Natural killer cell (primary cell): ENCODE data around the gene MAT2B. TPM values are rescaled to one million over a fixed set of nuclear protein-coding genes. Genes with fewer than 3 reads are reported as not detected.

Experiments
- ATAC-seq, 3 donors: fragments of 150-1000 bp in 2 of 3; fragments of 200-7000 bp in 1 of 3; cut with Tn5 transposase; 1 replicate in 1 of 3; 2 replicates in 2 of 3; pipeline ENCODE4 v1.10.0; 2021; ENCODE audit warnings: mild to moderate bottlenecking in 2 of 3, moderate library complexity in 2 of 3
- DNase-seq, 2 donors: peaks; one replicate each; pipeline versions ENCODE4 v3.0.0 to v3.0.0-alpha.2; 2013 to 2021; ENCODE audit warnings: mixed read lengths in 1 of 2
- H3K27ac ChIP-seq: one replicate; pipeline ENCODE4 v1.5.1; 2013; ENCODE audit warnings: mild to moderate bottlenecking, low read length
- H3K27me3 ChIP-seq: one replicate; pipeline ENCODE4 v1.6.1; 2013; ENCODE audit warnings: low read length; ENCODE audit not compliant: control insufficient read depth, insufficient read depth
- H3K36me3 ChIP-seq: one replicate; pipeline ENCODE4 v1.6.1; 2013; ENCODE audit warnings: low read length; ENCODE audit not compliant: control insufficient read depth, insufficient read depth
- H3K4me1 ChIP-seq: one replicate; pipeline ENCODE4 v1.6.1; 2013; ENCODE audit warnings: low read length; ENCODE audit not compliant: control insufficient read depth, insufficient read depth
- H3K4me3 ChIP-seq: one replicate; pipeline ENCODE4 v1.5.1; 2013; ENCODE audit warnings: low read length
- H3K9me3 ChIP-seq: one replicate; pipeline ENCODE4 v1.6.1; 2013; ENCODE audit warnings: low read length; ENCODE audit not compliant: control insufficient read depth, insufficient read depth
- H3K27ac Mint-ChIP-seq, 2 donors: one replicate each; pipeline ENCODE4 v1.8.0; 2022; ENCODE audit warnings: mild to moderate bottlenecking in 2 of 2, mixed read lengths in 2 of 2, moderate library complexity in 1 of 2
- H3K27me3 Mint-ChIP-seq, 2 donors: one replicate each; pipeline ENCODE4 v1.8.0; 2022; ENCODE audit warnings: low read depth in 2 of 2, mixed read lengths in 2 of 2
- H3K36me3 Mint-ChIP-seq: one replicate; pipeline ENCODE4 v1.8.0; 2022; ENCODE audit warnings: mixed read lengths
- H3K4me1 Mint-ChIP-seq, 2 donors: one replicate each; pipeline ENCODE4 v1.8.0; 2022; ENCODE audit warnings: mixed read lengths in 2 of 2
- H3K4me3 Mint-ChIP-seq: one replicate; pipeline ENCODE4 v1.8.0; 2022; ENCODE audit warnings: mild to moderate bottlenecking, moderate library complexity, mixed read lengths
- H3K9me3 Mint-ChIP-seq, 2 donors: one replicate each; pipeline ENCODE4 v1.8.0; 2022; ENCODE audit warnings: mixed read lengths in 2 of 2
- WGBS: methylation state at CpG from one replicate; pipeline ENCODE4 v1.1.7; 2013; ENCODE audit warnings: missing lambda C conversion rate; ENCODE audit not compliant: insufficient coverage; 5-methylcytosine and 5-hydroxymethylcytosine counted together
- intact Hi-C: fragments of 100-400 bp; cut with micrococcal nuclease; formaldehyde crosslinking; loops from one replicate; pipeline ENCODE4 v1.14.2; 2022
- total RNA-seq, 4 donors: library from RNA; stranded (reverse); fragments of 120-200 nt in 1 of 4; gene quantifications; one replicate each; pipeline versions ENCODE4 v1.2.3 to v1.2.4, GENCODE V29; 2013 to 2022
- TF ChIP-seq, protein P1 (sequence below): fragments of 200-600 bp; IDR thresholded peaks from one replicate; pipeline ENCODE4 v1.8.0; 2022; ENCODE audit warnings: antibody characterized with exemption

MAT2B gene
- total RNA-seq, 3 donors from 2014 or later (not counting 1 experiment from before 2014, with no cell fraction given), result 68.5 to 99.0 (median 80.7) TPM

GRCh38 chr5:163497315-163497714 lies 8.1 kb upstream of the MAT2B start:
- Histone ChIP-seq H3K36me3 (no peaks in the 10 kb centered on the region), H3K27ac (no peak overlapping the region), H3K27me3 (no peaks in the 10 kb centered on the region), H3K9me3 (no peaks in the 10 kb centered on the region), H3K4me3 (no peak overlapping the region), H3K4me1 (no peaks in the 10 kb centered on the region)
- DNase-seq, result no peak
- H3K9me3 Mint-ChIP-seq, result no peaks in the 10 kb centered on the region
- intact Hi-C loops, result no loop called here
- H3K27ac Mint-ChIP-seq, result no peak overlapping the region
- 100% methylated on average over 3 of the region's 3 CpGs for WGBS
- no peak overlapping the region for H3K4me3 Mint-ChIP-seq
- no peaks in the 10 kb centered on the region for H3K36me3 Mint-ChIP-seq
- no peak for ATAC-seq
- H3K27me3 Mint-ChIP-seq, result no peaks in the 10 kb centered on the region
- TF ChIP-seq, protein P1, sequence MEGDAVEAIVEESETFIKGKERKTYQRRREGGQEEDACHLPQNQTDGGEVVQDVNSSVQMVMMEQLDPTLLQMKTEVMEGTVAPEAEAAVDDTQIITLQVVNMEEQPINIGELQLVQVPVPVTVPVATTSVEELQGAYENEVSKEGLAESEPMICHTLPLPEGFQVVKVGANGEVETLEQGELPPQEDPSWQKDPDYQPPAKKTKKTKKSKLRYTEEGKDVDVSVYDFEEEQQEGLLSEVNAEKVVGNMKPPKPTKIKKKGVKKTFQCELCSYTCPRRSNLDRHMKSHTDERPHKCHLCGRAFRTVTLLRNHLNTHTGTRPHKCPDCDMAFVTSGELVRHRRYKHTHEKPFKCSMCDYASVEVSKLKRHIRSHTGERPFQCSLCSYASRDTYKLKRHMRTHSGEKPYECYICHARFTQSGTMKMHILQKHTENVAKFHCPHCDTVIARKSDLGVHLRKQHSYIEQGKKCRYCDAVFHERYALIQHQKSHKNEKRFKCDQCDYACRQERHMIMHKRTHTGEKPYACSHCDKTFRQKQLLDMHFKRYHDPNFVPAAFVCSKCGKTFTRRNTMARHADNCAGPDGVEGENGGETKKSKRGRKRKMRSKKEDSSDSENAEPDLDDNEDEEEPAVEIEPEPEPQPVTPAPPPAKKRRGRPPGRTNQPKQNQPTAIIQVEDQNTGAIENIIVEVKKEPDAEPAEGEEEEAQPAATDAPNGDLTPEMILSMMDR, result no peak
- no peaks in the 10 kb centered on the region for H3K4me1 Mint-ChIP-seq

DNA sequence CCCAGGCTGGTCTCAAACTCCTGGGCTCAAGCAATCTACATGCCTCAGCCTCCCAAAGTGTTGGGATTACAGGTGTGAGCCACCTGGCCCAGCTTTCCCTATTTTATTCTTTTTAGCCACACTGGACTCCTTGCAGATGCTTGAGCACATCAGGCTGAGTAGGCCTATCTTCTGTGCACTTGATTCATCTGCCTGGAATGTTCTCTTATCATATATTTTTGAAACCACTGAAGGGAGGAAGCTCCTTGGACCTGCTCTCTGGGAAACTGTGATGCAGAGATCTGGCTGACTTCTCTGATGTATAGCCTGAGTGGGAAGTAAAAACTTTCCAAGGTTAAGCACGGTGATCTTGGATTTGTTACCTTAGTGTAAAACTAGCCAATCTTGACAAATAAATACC lies 6.5 kb upstream of the MAT2B start:
- Histone ChIP-seq H3K36me3 (no peaks in the 10 kb centered on the region), H3K27ac (no peak overlapping the region), H3K4me3 (no peak overlapping the region), H3K27me3 (no peaks in the 10 kb centered on the region), H3K4me1 (peaks cover 3% of the 10 kb centered on the region), H3K9me3 (no peaks in the 10 kb centered on the region)
- Mint-ChIP-seq H3K27ac (no peak overlapping the region), H3K27me3 (no peaks in the 10 kb centered on the region), H3K4me3 (no peak overlapping the region), H3K4me1 (peaks cover 13 to 15% of the 10 kb centered on the region in 2 donors), H3K36me3 (no peaks in the 10 kb centered on the region), H3K9me3 (no peaks in the 10 kb centered on the region)
- ATAC-seq, result no peak
- TF ChIP-seq, protein P1, result no peak
- intact Hi-C loops, result no loop called here
- no peak for DNase-seq
- WGBS, result no CpG with 5 or more reads among the region's 1 CpG

- H3K36me3 ChIP-seq, result no peaks in the 10 kb centered on the region
- H3K27me3 ChIP-seq, result no peaks in the 10 kb centered on the region
- peak overlapping the region; percentile 99 for H3K27ac ChIP-seq
- Mint-ChIP-seq H3K4me1 (peaks cover 45% of the 10 kb centered on the region in 2 donors), H3K36me3 (no peaks in the 10 kb centered on the region), H3K9me3 (no peaks in the 10 kb centered on the region), H3K4me3 (peak overlapping the region; percentile 98), H3K27me3 (no peaks in the 10 kb centered on the region), H3K27ac (peak overlapping the region; percentile 99 to 100)
- ATAC-seq (no peak), DNase-seq (peak in 1 of 2 donors; percentile 6)
- peaks cover 9% of the 10 kb centered on the region for H3K4me1 ChIP-seq
- H3K9me3 ChIP-seq, result no peaks in the 10 kb centered on the region
- intact Hi-C loops, result no loop called here
- TF ChIP-seq, protein P1, result no peak
- 91% methylated on average over 5 of the region's 8 CpGs for WGBS
- H3K4me3 ChIP-seq, result peak overlapping the region; percentile 92
Measured at GRCh38 chr5:163502521-163502920, 2.9 kb upstream of the MAT2B start.
